Measurements from ENCODE around the gene TGDS.

DNA sequence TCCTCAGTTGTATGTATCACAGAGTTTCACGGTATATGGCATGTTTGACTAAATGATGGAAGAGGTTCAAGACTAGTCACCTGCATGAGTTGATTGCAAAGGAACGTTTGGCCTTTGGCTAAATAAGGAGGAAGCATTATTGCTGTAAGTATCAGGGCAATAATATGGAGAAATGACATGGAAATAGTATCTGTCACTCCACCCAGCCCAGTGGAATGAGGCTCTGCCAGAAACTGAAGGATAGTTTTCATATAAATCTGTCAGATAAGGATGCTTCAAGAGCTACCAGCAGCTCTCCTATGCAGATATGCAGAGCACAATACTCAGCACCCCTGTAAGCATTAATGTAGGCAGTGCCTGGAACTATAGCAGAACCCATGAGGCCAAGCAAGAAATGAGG lies 60.7 kb downstream of the TGDS start:
- TF ChIP-seq, protein P1, sequence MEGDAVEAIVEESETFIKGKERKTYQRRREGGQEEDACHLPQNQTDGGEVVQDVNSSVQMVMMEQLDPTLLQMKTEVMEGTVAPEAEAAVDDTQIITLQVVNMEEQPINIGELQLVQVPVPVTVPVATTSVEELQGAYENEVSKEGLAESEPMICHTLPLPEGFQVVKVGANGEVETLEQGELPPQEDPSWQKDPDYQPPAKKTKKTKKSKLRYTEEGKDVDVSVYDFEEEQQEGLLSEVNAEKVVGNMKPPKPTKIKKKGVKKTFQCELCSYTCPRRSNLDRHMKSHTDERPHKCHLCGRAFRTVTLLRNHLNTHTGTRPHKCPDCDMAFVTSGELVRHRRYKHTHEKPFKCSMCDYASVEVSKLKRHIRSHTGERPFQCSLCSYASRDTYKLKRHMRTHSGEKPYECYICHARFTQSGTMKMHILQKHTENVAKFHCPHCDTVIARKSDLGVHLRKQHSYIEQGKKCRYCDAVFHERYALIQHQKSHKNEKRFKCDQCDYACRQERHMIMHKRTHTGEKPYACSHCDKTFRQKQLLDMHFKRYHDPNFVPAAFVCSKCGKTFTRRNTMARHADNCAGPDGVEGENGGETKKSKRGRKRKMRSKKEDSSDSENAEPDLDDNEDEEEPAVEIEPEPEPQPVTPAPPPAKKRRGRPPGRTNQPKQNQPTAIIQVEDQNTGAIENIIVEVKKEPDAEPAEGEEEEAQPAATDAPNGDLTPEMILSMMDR (conservative IDR thresholded peaks at IDR 0.05), result no peak
- no peak for TF ChIP-seq ZFX (IDR thresholded peaks at IDR 0.05)

Measured in C4-2B (cell line).